Spinal cord (tissue), 10 donors: Measurements from ENCODE around the gene LCA5. TPM values are rescaled to one million over a fixed set of nuclear protein-coding genes. Genes with fewer than 3 reads are reported as not detected.
"Not testable (repeated sequence)": the region's sequence is repeated elsewhere in the genome, so short reads cannot be mapped to it uniquely, and the experiment has no call there.

Experiments used
- DNase-seq, 6 donors: peaks; one replicate each; pipeline versions ENCODE4 v3.0.0 to v3.0.0-alpha.2; 2013 to 2015; ENCODE audit warnings: low spot score in 6 of 6, low read depth in 4 of 6
- H3K27ac ChIP-seq: one replicate; pipeline ENCODE4 v1.5.1; 2013; ENCODE audit warnings: low read depth, low read length, control low read depth
- H3K27me3 ChIP-seq: one replicate; pipeline ENCODE4 v1.6.1; 2013; ENCODE audit warnings: low read length; ENCODE audit not compliant: control insufficient read depth, insufficient read depth
- H3K36me3 ChIP-seq: one replicate; pipeline ENCODE4 v1.6.1; 2013; ENCODE audit warnings: low read length; ENCODE audit not compliant: control insufficient read depth, insufficient read depth
- H3K4me1 ChIP-seq: one replicate; pipeline ENCODE4 v1.6.1; 2013; ENCODE audit warnings: low read length; ENCODE audit not compliant: control insufficient read depth, insufficient read depth
- H3K4me3 ChIP-seq: one replicate; pipeline ENCODE4 v1.5.1; 2013; ENCODE audit warnings: low read depth, low read length, control low read depth
- H3K9me3 ChIP-seq: one replicate; pipeline ENCODE4 v1.6.1; 2013; ENCODE audit warnings: low read length; ENCODE audit not compliant: control insufficient read depth, insufficient read depth
- WGBS: methylation state at CpG from one replicate; pipeline ENCODE4 v1.1.5; 2013; ENCODE audit warnings: missing lambda C conversion rate; ENCODE audit not compliant: insufficient coverage; 5-methylcytosine and 5-hydroxymethylcytosine counted together
- long read RNA-seq, 4 donors: transcript quantifications; one replicate each; lab custom pipeline, GENCODE V29; 2026
- polyA plus RNA-seq, 2 donors: library from polyadenylated mRNA; unstranded; fragments of 120-200 nt; gene quantifications; one replicate each; pipeline ENCODE4 v1.2.1, GENCODE V29; 2013; ENCODE audit not compliant: insufficient read length in 2 of 2
- total RNA-seq, 2 donors: library from RNA; depleted of rRNA in 1 of 2; stranded (reverse); fragments of 120-200 nt in 1 of 2; fragments of >200 nt in 1 of 2; gene quantifications; one replicate each; pipeline versions ENCODE4 v1.2.3 to v1.2.4, GENCODE V29; 2013 to 2014
- donor health status: healthy.

LCA5 gene
- total RNA-seq (10 to 100 TPM; 13.0 to 14.7 TPM), polyA plus RNA-seq (10 to 100 TPM in 1 of 2 donors, 1 to 10 TPM in 1; 6.7 to 11.1 TPM)
- long read RNA-seq, donor 1, full-length matches to known transcripts = 1 of 1 reads
- long read RNA-seq, donor 1, partial matches to known transcripts = 0 of 1 reads
- long read RNA-seq, donor 1, other reads (novel, unspliced or antisense) = 0 of 1 reads
- long read RNA-seq, donor 2, full-length matches to known transcripts = 1 of 1 reads
- long read RNA-seq, donor 2, partial matches to known transcripts = 0 of 1 reads
- long read RNA-seq, donor 2, other reads (novel, unspliced or antisense) = 0 of 1 reads
- long read RNA-seq, donor 3 = 0 reads
- long read RNA-seq, donor 4, full-length matches to known transcripts = 2 of 2 reads
- long read RNA-seq, donor 4, partial matches to known transcripts = 0 of 2 reads
- long read RNA-seq, donor 4, other reads (novel, unspliced or antisense) = 0 of 2 reads

DNA sequence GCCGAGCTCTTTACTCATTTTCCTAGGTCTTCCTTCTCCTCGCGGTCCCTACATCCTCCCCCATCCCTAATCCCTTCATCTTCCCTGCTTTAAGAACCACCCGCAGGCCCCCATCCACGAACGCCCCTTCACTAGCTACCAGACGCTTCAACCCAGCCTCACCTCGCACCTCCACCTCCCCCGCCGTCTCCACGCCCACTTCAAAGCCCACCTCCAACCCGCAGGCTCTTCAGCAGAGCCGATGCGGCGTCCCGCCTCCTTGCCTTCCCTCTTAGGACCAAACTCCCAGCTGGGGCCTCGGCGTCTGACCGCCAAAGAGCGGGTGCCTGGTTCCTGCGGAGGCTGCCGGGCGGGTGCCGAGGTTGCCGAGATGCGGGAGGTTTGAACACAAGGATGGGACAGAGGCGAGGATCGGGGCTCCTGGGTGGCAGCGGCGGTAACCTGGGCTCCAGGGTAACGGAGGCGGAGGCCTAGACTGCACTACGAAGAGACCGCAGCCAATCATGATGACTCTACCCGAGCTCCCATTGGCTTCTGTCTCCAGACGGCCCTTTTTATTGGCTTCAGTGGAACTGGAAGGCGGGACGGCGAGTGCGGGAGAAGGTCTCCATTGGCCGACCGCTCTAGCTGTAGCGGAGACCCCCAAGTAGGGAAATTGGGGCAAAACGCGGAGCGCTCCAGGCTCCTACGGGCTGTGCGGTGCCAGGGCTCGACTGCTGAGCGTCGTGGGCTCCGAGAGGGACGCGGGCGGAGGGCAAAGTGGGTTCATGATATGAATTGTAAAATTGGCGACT, at the start of gene LCA5:
Gene LCA5, minus strand, starts transcription at position 477 of the 794 bp plus-strand sequence. CDS start 18,536 bp downstream, outside the sequence.
- peak; percentile 94 to 99 (median 97) for DNase-seq
- H3K9me3 ChIP-seq = no peaks in the 10 kb centered on the region
- H3K27ac ChIP-seq = peak within 1 kb of the TSS; percentile 97
- H3K4me3 ChIP-seq = peak within 1 kb of the TSS; percentile 100
- H3K27me3 ChIP-seq = no peaks in the 10 kb centered on the region
- under 1% methylated on average over 48 of the region's 56 CpGs for WGBS
- H3K36me3 ChIP-seq = no peaks in the 10 kb centered on the region
- H3K4me1 ChIP-seq = no peaks in the 10 kb centered on the region

DNA sequence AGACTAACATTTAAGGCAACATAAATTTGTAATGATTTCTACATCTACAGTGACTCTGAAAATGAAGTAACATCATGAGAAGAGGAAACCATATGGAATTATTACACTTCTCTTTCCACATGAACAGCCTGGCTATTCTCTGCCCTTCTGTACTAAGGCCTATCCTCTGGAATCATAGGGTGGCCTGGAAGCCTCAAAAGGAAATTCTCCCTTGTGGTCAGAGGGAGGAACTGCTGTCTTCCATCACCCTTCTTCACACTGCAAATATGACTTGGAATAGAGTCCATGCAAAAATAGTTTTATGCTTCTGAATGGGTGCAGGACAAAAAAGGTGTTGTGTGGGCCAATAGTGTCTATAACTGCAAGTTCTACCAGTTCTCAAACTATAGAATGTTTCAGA, 49.3 kb upstream of the LCA5 start:
- Histone ChIP-seq H3K9me3 (no peaks in the 10 kb centered on the region), H3K27me3 (no peaks in the 10 kb centered on the region), H3K36me3 (no peaks in the 10 kb centered on the region), H3K27ac (no peak overlapping the region), H3K4me3 (no peak overlapping the region), H3K4me1 (no peaks in the 10 kb centered on the region)
- no peak for DNase-seq

DNA sequence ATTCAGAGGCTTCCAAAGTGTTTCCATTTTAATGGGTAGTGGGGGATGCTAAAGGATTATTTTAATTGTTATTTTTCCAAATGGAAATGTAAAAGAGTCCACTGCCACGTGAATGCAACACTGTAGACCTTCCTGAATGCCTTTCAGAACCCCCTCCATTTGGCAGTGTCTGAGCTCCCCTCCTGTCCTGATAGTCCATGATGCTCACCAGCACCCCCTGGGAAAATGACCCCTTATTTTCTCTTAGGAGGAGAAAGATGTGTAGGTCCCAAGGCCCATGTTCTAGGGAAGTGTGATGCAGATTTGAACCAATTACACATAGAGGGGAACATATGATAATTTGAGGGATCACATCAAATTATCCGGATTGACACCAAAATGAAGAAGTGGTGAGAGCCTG, 47.1 kb upstream of the LCA5 start:
- Histone ChIP-seq H3K4me1 (no peaks in the 10 kb centered on the region), H3K4me3 (no peak overlapping the region), H3K27me3 (no peaks in the 10 kb centered on the region), H3K36me3 (no peaks in the 10 kb centered on the region), H3K27ac (no peak overlapping the region), H3K9me3 (peaks cover 3% of the 10 kb centered on the region)
- 100% methylated on average over 1 of the region's 2 CpGs for WGBS
- DNase-seq = no peak

DNA sequence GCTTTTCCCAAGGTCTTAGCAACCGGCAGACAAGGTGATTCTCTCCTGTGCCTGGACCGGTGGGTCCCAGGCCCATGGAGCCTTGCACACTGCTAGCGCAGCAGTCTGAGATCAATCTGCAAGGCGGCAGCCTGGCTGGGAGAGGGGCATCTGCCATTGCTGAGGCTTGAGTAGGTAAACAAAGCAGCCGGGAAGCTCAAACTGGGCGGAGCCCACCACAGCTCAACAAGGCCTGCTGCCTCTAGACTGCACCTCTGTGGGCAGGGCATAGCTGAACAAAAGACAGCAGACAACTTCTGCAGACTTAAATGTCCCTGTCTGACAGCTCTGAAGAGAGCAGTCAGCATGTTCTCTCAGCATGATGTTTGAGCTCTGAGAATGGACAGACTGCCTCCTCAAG, 40.7 kb upstream of the LCA5 start:
- not testable (repeated sequence) for H3K27ac ChIP-seq, DNase-seq, H3K4me3 ChIP-seq, H3K4me1 ChIP-seq, H3K27me3 ChIP-seq, H3K36me3 ChIP-seq, H3K9me3 ChIP-seq
- WGBS = 88% methylated on average over 6 of the region's 6 CpGs

DNA sequence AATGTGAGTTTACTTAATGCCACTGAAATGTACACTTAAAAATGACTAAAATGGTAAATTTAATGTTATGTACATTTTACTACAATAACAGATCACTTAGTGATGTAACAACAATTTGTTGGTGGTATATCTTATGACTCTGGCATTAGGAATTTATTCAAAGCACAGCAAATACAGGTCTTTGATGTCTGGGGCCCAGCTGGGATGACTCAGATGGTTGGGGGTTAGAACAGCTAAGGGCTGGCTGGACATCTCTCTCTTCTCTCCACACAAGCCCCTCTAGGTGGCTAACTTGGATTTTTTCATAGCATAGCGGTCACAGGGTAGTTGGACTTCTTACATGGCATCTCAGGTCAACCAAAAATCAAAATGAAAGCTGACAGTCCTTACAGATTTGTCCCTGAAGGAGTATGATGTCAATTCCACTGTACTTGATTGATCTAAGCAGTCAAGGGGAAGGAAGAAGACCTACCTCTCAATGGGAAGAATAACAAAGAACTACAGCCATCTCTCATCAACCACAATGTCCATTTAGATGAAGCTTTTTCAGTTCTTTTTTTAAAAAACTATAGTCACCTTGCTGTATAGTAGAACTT, 37.5 kb upstream of the LCA5 start:
- Histone ChIP-seq H3K27ac (no peak overlapping the region), H3K27me3 (no peaks in the 10 kb centered on the region), H3K9me3 (no peaks in the 10 kb centered on the region), H3K4me3 (no peak overlapping the region), H3K36me3 (no peaks in the 10 kb centered on the region), H3K4me1 (no peaks in the 10 kb centered on the region)
- no peak for DNase-seq
- WGBS = no CpG with 5 or more reads among the region's 1 CpG

DNA sequence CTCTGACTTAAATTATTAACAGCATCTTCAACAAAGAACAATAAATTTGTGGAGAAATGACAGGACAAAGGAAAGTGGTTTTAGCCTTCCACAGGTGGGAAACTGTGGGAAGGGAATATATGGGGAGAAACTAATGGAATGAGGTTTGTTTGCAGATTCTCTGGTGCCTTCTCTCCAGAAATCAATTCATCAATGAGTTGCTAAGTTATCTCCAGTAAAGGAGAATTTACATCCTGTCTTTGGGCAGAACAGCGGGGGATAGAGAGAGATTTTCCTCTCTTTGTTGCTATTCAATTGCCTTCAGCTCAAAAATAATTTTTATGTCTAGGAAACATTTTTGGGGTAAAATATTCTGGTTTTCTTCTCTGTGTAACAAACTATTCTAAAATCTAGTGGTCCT, 36.9 kb upstream of the LCA5 start:
- no peaks in the 10 kb centered on the region for H3K36me3 ChIP-seq
- H3K27ac ChIP-seq = no peak overlapping the region
- no CpG with 5 or more reads among the region's 1 CpG for WGBS

DNA sequence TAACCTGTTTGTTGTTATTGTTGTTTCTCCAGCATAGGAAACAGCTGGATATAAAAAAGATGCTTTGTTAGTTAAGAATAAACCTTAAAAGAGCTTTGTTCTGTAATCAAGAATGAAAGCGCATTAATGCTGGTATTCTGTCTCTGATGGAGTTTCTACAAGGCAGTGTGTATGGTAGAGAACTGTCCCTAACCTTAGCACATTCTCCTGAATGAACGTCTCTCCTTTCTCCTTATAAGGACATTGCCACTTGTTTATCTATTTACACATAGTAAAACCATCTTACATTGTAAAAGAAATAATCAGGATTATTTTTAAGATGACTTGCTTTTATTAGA, 33.8 kb upstream of the LCA5 start:
- Histone ChIP-seq H3K4me3 (peak overlapping the region; percentile 35), H3K4me1 (no peaks in the 10 kb centered on the region), H3K36me3 (no peaks in the 10 kb centered on the region), H3K27me3 (no peaks in the 10 kb centered on the region), H3K9me3 (no peaks in the 10 kb centered on the region), H3K27ac (no peak overlapping the region)
- DNase-seq = no peak
- no CpG with 5 or more reads among the region's 2 CpGs for WGBS

More for the DNA sequence above, 36.9 kb upstream of the LCA5 start:
- H3K27me3 ChIP-seq = no peaks in the 10 kb centered on the region
- H3K4me1 ChIP-seq = no peaks in the 10 kb centered on the region
- no peak overlapping the region for H3K4me3 ChIP-seq
- no peak for DNase-seq
- H3K9me3 ChIP-seq = no peaks in the 10 kb centered on the region

DNA sequence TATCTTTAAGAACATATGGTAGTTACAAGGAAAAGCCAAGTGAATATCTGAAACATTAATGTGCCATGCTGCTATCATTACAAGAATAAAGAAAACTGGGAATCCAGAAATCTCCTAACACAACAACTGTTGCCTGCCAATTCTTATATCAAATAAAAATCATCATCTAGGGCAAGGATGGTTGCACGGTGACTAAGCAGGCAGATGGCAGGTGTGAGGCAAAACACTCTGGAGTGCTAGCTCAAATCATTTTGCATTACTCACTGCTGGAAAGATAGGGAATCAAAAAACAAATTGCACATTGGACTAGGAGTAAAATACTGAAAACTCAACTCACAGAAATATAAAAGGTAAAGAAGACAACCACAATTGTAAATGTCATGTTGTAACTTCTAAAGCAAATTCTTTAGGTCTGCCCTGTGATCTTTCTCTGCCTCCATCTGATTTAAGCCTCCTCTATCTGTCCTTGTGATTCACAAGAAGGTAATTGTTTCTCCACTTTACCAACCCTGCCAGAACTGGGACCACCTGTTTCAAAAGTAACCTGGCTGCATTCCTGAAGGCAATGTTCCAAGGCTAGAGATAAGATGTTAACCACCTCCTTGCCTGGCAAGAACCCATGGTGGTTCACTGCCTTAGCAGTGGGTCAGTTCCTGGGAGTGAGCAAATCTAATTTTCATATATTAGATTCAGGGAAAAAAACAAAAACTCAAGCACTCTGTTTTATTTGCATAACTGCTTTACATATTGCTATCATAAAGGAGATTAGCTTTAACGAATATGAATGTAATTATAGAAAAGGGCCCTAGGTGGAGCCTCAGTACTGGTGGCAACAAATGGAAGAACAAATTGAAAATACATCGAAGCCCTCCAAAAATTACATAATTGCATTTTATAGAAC, 33.1 kb upstream of the LCA5 start:
- WGBS = no CpG with 5 or more reads among the region's 3 CpGs
- DNase-seq = peak in 3 of 6 donors; percentile 12 to 85 (median 79)
- H3K4me3 ChIP-seq = peak overlapping the region; percentile 35
- H3K9me3 ChIP-seq = no peaks in the 10 kb centered on the region
- no peaks in the 10 kb centered on the region for H3K36me3 ChIP-seq
- no peaks in the 10 kb centered on the region for H3K4me1 ChIP-seq
- no peaks in the 10 kb centered on the region for H3K27me3 ChIP-seq
- no peak overlapping the region for H3K27ac ChIP-seq

DNA sequence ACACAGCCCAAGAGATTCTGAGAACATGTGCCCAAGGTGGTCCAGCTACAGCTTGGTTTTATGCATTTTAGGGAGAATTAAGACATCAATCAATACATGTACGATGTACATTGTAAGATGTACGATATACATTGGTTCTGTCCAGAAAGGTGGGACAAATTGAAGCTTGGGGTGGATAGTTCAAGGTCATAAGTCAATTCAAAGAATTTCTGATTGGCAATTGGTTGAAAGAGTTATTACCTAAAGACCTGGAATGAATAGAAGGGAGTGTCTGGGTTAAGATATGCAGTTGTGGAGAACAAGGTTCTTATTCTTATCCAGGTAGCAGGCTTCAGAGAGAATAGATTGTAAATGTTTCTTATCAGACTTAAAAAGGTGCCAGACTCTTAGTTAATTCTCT, 31.8 kb upstream of the LCA5 start:
- Histone ChIP-seq H3K27me3 (no peaks in the 10 kb centered on the region), H3K36me3 (no peaks in the 10 kb centered on the region), H3K4me1 (no peaks in the 10 kb centered on the region), H3K27ac (no peak overlapping the region), H3K4me3 (no peak overlapping the region), H3K9me3 (no peaks in the 10 kb centered on the region)
- DNase-seq = no peak
- 100% methylated on average over 1 of the region's 2 CpGs for WGBS
